HCT116 (cell line): ENCODE results near the gene IFI27. TPM values are rescaled to one million over a fixed set of nuclear protein-coding genes. Genes with fewer than 3 reads are reported as not detected.

ENCODE experiments used
- ATAC-seq: fragments of 200-7000 bp; cut with Tn5 transposase; 2 replicates; pipeline ENCODE4 v1.9.1; 2020; ENCODE audit warnings: mild to moderate bottlenecking, moderate library complexity
- BruUV-seq: library from RNA; stranded (reverse); fragments of 400-500 nt; replicated peaks from 2 replicates; lab custom pipeline; 2021; lab: Mats Ljungman, UMichigan
- CTCF ChIA-PET: fragments of 300-600 bp; sonication (Branson Sonifier 250); formaldehyde crosslinking; loops from one replicate; lab custom pipeline; 2021; ENCODE audit warnings: antibody characterized with exemption; lab: Charles Lee
- POLR2A ChIA-PET: fragments of 300-600, 350-600 bp; sonication (Branson Sonifier 250); formaldehyde crosslinking; loops from one replicate; lab custom pipeline; 2021; ENCODE audit warnings: antibody characterized with exemption; lab: Charles Lee
- RAD21 ChIA-PET, 2 experiments: fragments of 300-600 bp; sonication (Branson Sonifier 250); formaldehyde crosslinking; loops; one replicate each; lab custom pipeline; 2023; ENCODE audit warnings: low total read pairs in 2 of 2; ENCODE audit not compliant: uncharacterized antibody in 2 of 2, unreplicated experiment in 2 of 2, low non-redundant PET in 1 of 2; lab: Charles Lee
- DNase-seq: peaks from one replicate; pipeline ENCODE4 v3.0.0-alpha.2; 2010; ENCODE audit warnings: low read depth, low spot score
- H2AFZ ChIP-seq: fragments of 200-600 bp; shearing (Covaris generic), sonication (generic); 2 replicates; pipeline ENCODE4 v1.6.1; 2017; ENCODE audit warnings: low read depth, mixed run types, mixed read lengths, antibody characterized with exemption, low read length; ENCODE audit not compliant: poor library complexity, severe bottlenecking
- H3K27ac ChIP-seq: 2 replicates; pipeline ENCODE4 v1.5.1; 2012; ENCODE audit warnings: low read depth, low read length
- H3K27me3 ChIP-seq: fragments of 200-600 bp; sonication (generic); 2 replicates; pipeline ENCODE4 v1.6.1; 2016; ENCODE audit warnings: mixed run types, low read length, mixed read lengths; ENCODE audit not compliant: insufficient read depth
- H3K36me3 ChIP-seq, 2 experiments: fragments of 200-500 bp in 1 of 2; fragments of 200-600 bp in 1 of 2; sonication (Bioruptor generic) in 1 of 2; sonication (generic) in 1 of 2; 2 replicates each; pipeline versions ENCODE4 v1.5.1 to v1.6.1; 2014 to 2016; ENCODE audit warnings: low read length in 2 of 2, inconsistent platforms in 1 of 2, mixed read lengths in 1 of 2, mixed run types in 1 of 2; ENCODE audit not compliant: insufficient read depth in 2 of 2, control insufficient read depth in 1 of 2
- H3K4me1 ChIP-seq, 2 experiments: fragments of 200-600 bp in 1 of 2; sonication (generic) in 1 of 2; 2 replicates each; pipeline versions ENCODE4 v1.5.1 to v1.6.1; 2012 to 2017; ENCODE audit warnings: low read length in 2 of 2, inconsistent platforms in 1 of 2, mild to moderate bottlenecking in 1 of 2, mixed read lengths in 1 of 2, mixed run types in 1 of 2, moderate library complexity in 1 of 2; ENCODE audit not compliant: insufficient read depth in 2 of 2, control insufficient read depth in 1 of 2
- H3K4me2 ChIP-seq: fragments of 200-600 bp; sonication (generic); 2 replicates; pipeline ENCODE4 v1.6.1; 2017; ENCODE audit warnings: mixed run types, low read length, mixed read lengths
- H3K4me3 ChIP-seq, 2 experiments: fragments of 200-600 bp in 1 of 2; sonication (generic) in 1 of 2; replicated peaks in 1 of 2; 2 replicates each; pipeline ENCODE4 v1.5.1; 2011 to 2016; ENCODE audit warnings: low read length in 2 of 2, control low read depth in 1 of 2, low read depth in 1 of 2, mild to moderate bottlenecking in 1 of 2, mixed read lengths in 1 of 2, mixed run types in 1 of 2
- H3K79me2 ChIP-seq: fragments of 200-600 bp; sonication (generic); 2 replicates; pipeline ENCODE4 v1.6.1; 2017; ENCODE audit warnings: mild to moderate bottlenecking, mixed run types, low read length, moderate library complexity, mixed read lengths; ENCODE audit not compliant: insufficient read depth
- H3K9ac ChIP-seq: fragments of 200-600 bp; sonication (generic); 2 replicates; pipeline ENCODE4 v1.6.1; 2016; ENCODE audit warnings: low read length, mixed read lengths
- H3K9me2 ChIP-seq: fragments of 200-600 bp; sonication (generic), shearing (Covaris generic); 2 replicates; pipeline ENCODE4 v1.6.1; 2017; ENCODE audit warnings: mixed run types, mild to moderate bottlenecking, moderate library complexity; ENCODE audit not compliant: insufficient read depth
- H3K9me3 ChIP-seq, 2 experiments: fragments of 200-500 bp in 1 of 2; fragments of 200-600 bp in 1 of 2; sonication (Bioruptor generic) in 1 of 2; sonication (generic) in 1 of 2; 2 replicates each; pipeline ENCODE4 v1.6.1; 2014 to 2017; ENCODE audit warnings: low read length in 2 of 2, mixed read lengths in 2 of 2, inconsistent platforms in 1 of 2, low read depth in 1 of 2, mild to moderate bottlenecking in 1 of 2, mixed run types in 1 of 2, moderate library complexity in 1 of 2; ENCODE audit not compliant: control insufficient read depth in 1 of 2, insufficient read depth in 1 of 2
- H4K20me1 ChIP-seq: fragments of 200-600 bp; sonication (generic), shearing (Covaris generic); 2 replicates; pipeline ENCODE4 v1.6.1; 2017; ENCODE audit warnings: mixed run types, mild to moderate bottlenecking, moderate library complexity; ENCODE audit not compliant: insufficient read depth
- CEBPB ChIP-seq: IDR thresholded peaks from 2 replicates; pipeline ENCODE4 v1.6.1; 2012; ENCODE audit warnings: low read depth
- CTCF ChIP-seq, 3 experiments: fragments of 200-600 bp in 1 of 3; sonication (generic) in 1 of 3; IDR thresholded peaks in 2 of 3; conservative IDR thresholded peaks in 1 of 3; 2 replicates each; pipeline ENCODE4 v1.5.1; 2012 to 2017; ENCODE audit warnings: low read depth in 2 of 3, low read length in 2 of 3, antibody characterized with exemption in 1 of 3, borderline replicate concordance in 1 of 3, control low read depth in 1 of 3, mild to moderate bottlenecking in 1 of 3, mixed read lengths in 1 of 3, mixed run types in 1 of 3, moderate library complexity in 1 of 3; ENCODE audit not compliant: insufficient read depth in 1 of 3
- ELF1 ChIP-seq: IDR thresholded peaks from 2 replicates; pipeline ENCODE4 v1.6.1; 2012; ENCODE audit warnings: low read depth, borderline replicate concordance
- EZH2 ChIP-seq: fragments of 200-600 bp; sonication (generic); IDR thresholded peaks from 2 replicates; pipeline ENCODE4 v1.6.1; 2017; ENCODE audit warnings: antibody characterized with exemption, mixed run types
- JUND ChIP-seq: IDR thresholded peaks from 2 replicates; pipeline ENCODE4 v1.6.1; 2012
- MAX ChIP-seq: IDR thresholded peaks from 2 replicates; pipeline ENCODE4 v1.6.1; 2012
- POLR2A ChIP-seq: IDR thresholded peaks from 2 replicates; pipeline ENCODE4 v1.7.0; 2011; ENCODE audit warnings: borderline replicate concordance; ENCODE audit not compliant: insufficient read depth, insufficient read length; ENCODE audit errors: extremely low read depth
- RAD21 ChIP-seq: IDR thresholded peaks from 2 replicates; pipeline ENCODE4 v1.6.1; 2012; ENCODE audit warnings: low read depth, mild to moderate bottlenecking
- REST ChIP-seq: IDR thresholded peaks from 2 replicates; pipeline ENCODE4 v1.6.1; 2012; ENCODE audit warnings: low read depth
- SIN3A ChIP-seq: IDR thresholded peaks from 2 replicates; pipeline ENCODE4 v1.6.1; 2012; ENCODE audit warnings: low read depth
- SP1 ChIP-seq: IDR thresholded peaks from 2 replicates; pipeline ENCODE4 v1.6.1; 2012; ENCODE audit warnings: low read depth
- SRF ChIP-seq: IDR thresholded peaks from 2 replicates; pipeline ENCODE4 v1.6.1; 2012; ENCODE audit warnings: low read depth
- YY1 ChIP-seq: IDR thresholded peaks from 2 replicates; pipeline ENCODE4 v1.6.1; 2011; ENCODE audit warnings: low read length, low read depth, moderate library complexity, mild to moderate bottlenecking; ENCODE audit not compliant: insufficient replicate concordance; ENCODE audit errors: extremely low read depth
- ZBTB33 ChIP-seq: IDR thresholded peaks from 2 replicates; pipeline ENCODE4 v1.6.1; 2011; ENCODE audit warnings: mild to moderate bottlenecking, low read length, moderate library complexity; ENCODE audit not compliant: insufficient replicate concordance; ENCODE audit errors: extremely low read depth
- ZNF274 ChIP-seq: fragments of 200-500 bp; sonication (Bioruptor generic); IDR thresholded peaks from 2 replicates; pipeline ENCODE4 v1.6.1; 2014; ENCODE audit warnings: mild to moderate bottlenecking, low read depth, low read length, inconsistent platforms
- intact Hi-C: fragments of 100-400 bp; cut with micrococcal nuclease; formaldehyde crosslinking; loops from 2 replicates; pipeline ENCODE4 v1.10.0; 2022
- total RNA-seq: library from RNA; stranded (reverse); gene quantifications from one replicate; pipeline ENCODE4 v1.2.1, GENCODE V29; 2021; ENCODE audit not compliant: unreplicated experiment
- TF ChIP-seq, protein P1 (sequence below): IDR thresholded peaks from 2 replicates; pipeline ENCODE4 v1.6.1; 2012

IFI27 gene
- total RNA-seq, 1 experiment from 2014 or later = 3.8 TPM

- no peak for ATAC-seq
- intact Hi-C loops = no loop called here
- H2AFZ ChIP-seq = no peak overlapping the region
Observed at GRCh38 chr14:94153750-94154342, 43.3 kb downstream of the IFI27 start.

More at GRCh38 chr14:94153750-94154342, 43.3 kb downstream of the IFI27 start:
- no peak for DNase-seq
- H3K36me3 ChIP-seq = no peaks in the 10 kb centered on the region
- CTCF ChIA-PET = no interaction called here
- RAD21 ChIA-PET = no interaction called here
- no peaks in the 10 kb centered on the region for H3K27me3 ChIP-seq
- no peaks in the 10 kb centered on the region for H3K79me2 ChIP-seq
- no TSS peak for BruUV-seq
- POLR2A ChIA-PET = no interaction called here
- H3K4me1 ChIP-seq = no peaks in the 10 kb centered on the region
- H3K4me3 ChIP-seq = no peak overlapping the region
- H3K9ac ChIP-seq = no peak overlapping the region
- no peaks in the 10 kb centered on the region; a peak in 1 of 4 replicates for H3K9me3 ChIP-seq
- TF ChIP-seq SIN3A = no peak
- TF ChIP-seq MAX = no peak
- TF ChIP-seq RAD21 = no peak
- TF ChIP-seq ZBTB33 = no peak
- no peak for TF ChIP-seq EZH2
- no peak for TF ChIP-seq CTCF (IDR thresholded peaks at IDR 0.05 in 2 of 3, conservative IDR thresholded peaks at IDR 0.05 in 1 of 3; ENCODE audit: borderline replicate concordance in 1 of 3, insufficient read depth in 1 of 3, low read depth in 2 of 3, low read length in 2 of 3)
- TF ChIP-seq, protein P1, sequence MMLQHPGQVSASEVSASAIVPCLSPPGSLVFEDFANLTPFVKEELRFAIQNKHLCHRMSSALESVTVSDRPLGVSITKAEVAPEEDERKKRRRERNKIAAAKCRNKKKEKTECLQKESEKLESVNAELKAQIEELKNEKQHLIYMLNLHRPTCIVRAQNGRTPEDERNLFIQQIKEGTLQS = no peak
- TF ChIP-seq JUND = no peak
- no peak for TF ChIP-seq ELF1
- no peak for TF ChIP-seq ZNF274
- TF ChIP-seq SRF = no peak
- TF ChIP-seq CEBPB = no peak
- no peak for TF ChIP-seq YY1
- no peak for TF ChIP-seq SP1
- no peak for TF ChIP-seq POLR2A
- TF ChIP-seq REST = no peak
- TF ChIP-seq, all 23 proteins: peak for 0
- Histone ChIP-seq H3K9me2 (no peaks in the 10 kb centered on the region), H3K27ac (no peak overlapping the region), H3K4me2 (no peak overlapping the region), H4K20me1 (no peaks in the 10 kb centered on the region)
